GM19324 (cell line): ENCODE results near the gene MOB3A.

ENCODE experiments used
- ATAC-seq: cut with Tn5 transposase; IDR thresholded peaks from one replicate; pipeline ENCODE4 v1.9.1; 2021; ENCODE audit warnings: mild to moderate bottlenecking, moderate library complexity; ENCODE audit not compliant: unreplicated experiment, low FRiP score

MOB3A gene

DNA sequence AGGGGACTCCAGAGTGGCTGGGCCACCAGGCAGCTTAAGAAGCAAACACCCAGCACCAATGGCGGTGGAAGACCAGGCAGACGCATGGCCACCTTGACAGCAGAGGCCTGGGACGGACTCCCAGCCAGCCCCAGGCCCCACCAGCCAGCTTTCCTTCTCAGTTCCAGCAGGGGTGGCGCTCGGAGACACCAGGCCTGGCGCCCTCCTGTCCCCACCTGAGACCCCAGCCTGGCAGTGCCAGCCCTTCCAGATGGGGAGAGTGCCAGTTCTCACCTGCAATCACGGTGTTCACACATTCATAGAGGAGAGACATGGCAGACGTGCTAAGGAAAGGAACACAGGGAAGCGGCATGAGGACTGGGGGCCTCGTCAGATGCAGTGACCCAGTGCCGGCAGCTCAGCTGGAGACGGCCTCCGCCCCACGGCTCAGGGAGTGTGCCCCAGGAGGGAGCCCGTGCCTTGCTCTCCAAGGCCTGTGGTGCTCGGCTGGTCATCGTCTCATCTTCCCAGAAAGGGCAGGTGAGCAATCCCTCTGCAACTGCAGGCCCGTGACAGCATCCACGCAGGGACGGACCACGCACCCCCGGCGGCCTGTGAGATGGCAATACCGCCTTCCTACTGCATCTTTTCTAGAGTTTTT is 30.9 kb upstream of the MOB3A start:
- ATAC-seq, result no peak

- ATAC-seq, result no peak
Observed at GRCh38 chr19:2123682-2124387, 27.7 kb upstream of the MOB3A start.

- ATAC-seq, result no peak
Observed at GRCh38 chr19:2122982-2123381, 26.9 kb upstream of the MOB3A start.

GRCh38 chr19:2122251-2122650 is 26.1 kb upstream of the MOB3A start:
- ATAC-seq, result no peak

- no peak for ATAC-seq
Observed at GRCh38 chr19:2121416-2122051, 25.4 kb upstream of the MOB3A start.

DNA sequence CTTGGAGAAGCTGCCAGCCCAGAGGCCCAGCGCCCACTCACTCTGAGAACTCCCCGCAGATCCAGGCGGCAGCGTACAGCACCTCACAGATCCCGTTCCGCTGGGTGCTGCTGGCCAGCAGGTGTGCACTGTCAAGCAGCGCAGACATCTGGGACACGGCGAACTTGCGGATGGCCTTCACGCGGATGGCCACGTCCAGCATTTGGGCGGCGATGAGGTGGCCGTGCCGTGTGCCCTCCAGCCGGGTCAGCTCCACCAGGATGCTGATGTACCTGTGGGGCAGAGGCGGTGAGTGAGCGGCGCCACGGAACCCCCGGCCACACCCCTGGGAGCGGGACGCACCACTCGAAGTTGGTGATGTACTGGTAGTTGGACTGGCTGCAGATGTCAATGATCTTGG is 24.7 kb upstream of the MOB3A start:
- ATAC-seq, result no peak

GRCh38 chr19:2119921-2120785 is 24.0 kb upstream of the MOB3A start:
- no peak for ATAC-seq

DNA sequence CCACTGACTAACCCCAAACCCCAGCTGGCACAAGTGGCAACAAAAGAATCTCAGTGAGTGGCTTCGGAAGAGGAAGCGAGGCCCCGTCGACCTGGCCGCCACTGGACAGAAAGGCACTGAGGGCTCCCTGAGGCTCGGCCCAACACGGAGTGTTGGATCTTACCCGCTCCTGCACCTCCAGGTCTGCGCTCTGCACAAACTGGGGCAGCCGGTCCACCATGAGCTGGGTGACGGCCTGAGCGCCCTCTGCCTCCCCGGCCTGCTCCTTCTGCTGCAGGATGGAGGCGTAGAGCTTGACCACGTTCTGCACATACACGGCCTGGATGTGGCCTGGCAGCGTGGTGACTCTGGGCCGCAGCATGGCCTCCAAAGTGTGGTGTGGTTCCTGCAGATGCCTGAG is 22.3 kb upstream of the MOB3A start:
- no peak for ATAC-seq

GRCh38 chr19:2117215-2117960 is 21.3 kb upstream of the MOB3A start:
- no peak for ATAC-seq

DNA sequence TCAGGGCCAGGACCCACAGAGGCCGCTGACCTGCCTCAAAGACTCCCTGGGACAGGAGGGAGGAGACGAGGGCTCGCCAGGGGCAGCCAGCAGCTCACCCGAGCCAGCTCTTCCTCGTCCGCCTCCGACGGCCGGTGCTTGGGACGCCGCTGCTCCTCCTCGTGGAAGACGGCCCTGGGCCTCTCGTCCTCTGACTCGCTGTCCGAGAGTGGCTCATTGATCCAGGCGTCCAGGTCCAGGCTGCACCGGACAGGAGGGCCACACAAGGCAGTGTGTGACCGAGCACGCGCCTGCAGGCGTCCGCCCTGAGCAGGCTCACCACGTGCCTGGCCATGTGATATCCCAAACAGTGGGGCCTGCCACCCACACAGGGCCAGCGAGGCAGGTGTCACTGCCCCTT is 20.4 kb upstream of the MOB3A start:
- ATAC-seq, result no peak

- ATAC-seq, result no peak
Observed at GRCh38 chr19:2115911-2116426, 19.8 kb upstream of the MOB3A start.

GRCh38 chr19:2115324-2115723 is 19.2 kb upstream of the MOB3A start:
- ATAC-seq, result no peak

DNA sequence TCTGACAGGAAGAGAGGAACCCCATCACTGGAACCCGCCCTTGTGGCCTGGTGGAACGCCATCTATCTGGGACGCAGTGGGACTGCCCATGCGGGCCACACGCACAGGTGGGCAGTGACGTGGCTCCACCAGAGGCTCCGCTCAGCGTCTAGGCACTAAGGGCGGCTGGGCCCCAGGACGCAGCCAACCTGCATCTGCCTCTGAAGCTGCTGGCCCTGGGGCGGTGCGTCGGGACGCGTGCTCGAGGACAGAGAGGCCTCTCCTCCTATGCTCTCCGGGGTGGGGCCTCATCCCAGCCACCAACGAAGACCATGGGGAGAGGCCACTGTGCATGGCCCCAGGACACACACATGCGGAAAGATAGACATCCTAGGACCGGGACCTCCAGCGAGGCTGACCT is 18.7 kb upstream of the MOB3A start:
- no peak for ATAC-seq

DNA sequence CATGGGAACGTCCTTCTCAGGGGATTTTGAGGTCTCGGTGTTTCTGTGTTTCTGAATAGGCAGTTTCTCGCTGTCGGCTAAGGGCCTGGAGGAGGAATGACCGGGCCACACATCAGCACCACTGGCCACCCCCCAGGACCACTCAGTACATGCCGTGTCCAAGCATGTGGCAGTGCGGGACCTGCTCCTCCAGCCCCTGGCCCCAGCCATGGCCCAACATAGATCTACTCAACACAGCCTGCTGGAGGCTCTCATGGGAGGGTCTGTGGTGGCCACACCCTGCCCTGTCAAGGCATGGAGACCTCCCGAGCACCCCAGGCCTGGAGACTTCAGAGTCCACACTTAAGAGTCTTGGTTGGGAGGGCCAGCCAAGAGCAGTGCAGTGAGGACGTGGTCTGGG is 18.1 kb upstream of the MOB3A start:
- ATAC-seq, result no peak

DNA sequence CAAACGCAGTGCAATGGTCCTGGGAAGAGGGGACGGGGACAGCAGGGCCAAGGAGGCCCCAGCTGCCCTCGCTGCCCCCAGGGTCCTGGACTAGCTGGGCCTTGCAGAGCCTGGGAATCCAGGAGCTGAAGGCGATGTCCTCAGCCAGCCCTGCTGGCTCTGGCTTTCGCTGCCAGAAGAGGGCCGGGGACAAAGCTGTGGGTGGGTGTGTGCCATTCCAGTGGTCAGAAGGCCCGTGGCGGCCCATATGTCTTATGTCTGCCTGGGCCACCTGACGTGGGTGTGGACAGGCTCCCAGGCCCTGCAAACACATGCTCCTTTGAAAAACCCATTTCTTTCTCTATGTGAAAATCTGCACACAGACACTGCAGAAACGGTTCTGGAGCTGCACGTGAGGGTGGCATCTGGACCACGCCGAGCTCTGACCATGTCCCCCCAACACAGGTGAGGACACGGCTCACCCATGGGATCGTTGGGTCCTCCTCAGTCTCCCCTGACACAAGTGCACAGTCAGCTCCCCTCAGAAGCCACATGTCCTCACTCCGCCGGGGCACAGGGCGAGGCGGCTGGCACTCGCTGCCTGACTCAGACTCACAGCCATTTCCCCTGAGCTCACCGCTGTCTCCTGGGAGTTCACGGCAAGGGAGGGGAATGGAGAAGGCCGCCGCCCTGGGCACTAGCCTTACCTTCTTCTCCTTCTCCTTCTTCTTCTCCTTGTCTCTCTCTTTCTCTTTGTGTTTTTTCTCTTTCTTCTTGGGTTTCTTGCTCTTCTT is 17.5 kb upstream of the MOB3A start:
- ATAC-seq, result no peak

GRCh38 chr19:2112516-2113320 is 16.6 kb upstream of the MOB3A start:
- no peak for ATAC-seq

DNA sequence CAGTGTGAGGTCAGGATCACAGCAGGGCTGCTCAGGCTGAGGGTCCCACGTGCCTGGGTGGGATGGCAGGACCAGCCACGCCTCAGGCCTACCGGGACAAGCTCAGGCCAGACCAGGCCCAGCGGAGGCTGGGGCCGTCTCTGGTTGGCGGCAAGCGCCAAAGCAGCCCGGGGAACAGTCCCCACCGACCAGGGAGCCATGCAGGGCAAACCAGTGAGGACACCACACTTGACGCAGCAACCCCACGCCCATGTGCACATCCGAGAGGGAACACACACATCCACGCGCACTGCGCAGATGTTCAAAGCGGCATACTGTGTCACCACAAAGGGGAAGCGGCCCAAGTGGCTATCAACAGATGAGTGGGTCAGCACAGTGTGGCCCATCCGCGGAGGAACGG is 15.8 kb upstream of the MOB3A start:
- ATAC-seq, result no peak

- ATAC-seq, result no peak
Observed at GRCh38 chr19:2111425-2111824, 15.3 kb upstream of the MOB3A start.

DNA sequence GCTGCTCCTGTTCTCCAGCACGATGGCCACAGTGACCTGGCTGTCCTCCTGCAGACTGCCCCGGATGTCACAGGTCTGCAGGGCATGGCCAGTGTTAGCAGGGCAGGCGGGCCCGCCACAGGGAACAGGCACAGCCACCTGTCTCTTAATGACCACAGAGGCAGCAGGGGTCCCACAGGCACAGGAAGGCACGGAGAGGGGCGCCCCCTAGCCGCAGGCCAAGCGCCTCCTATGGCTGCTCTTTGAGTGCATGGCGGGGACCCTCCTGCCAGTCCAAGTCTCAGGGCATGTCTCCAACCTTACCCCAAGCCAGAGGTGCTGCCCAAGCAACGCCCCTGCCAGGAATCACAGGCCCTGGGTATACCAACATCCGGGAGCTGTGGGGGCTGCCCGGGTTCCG is 14.7 kb upstream of the MOB3A start:
- ATAC-seq, result no peak
